ENCODE data around the gene RCSD1.
"Not testable (repeated sequence)": the region's sequence is repeated elsewhere in the genome, so short reads cannot be mapped to it uniquely, and the experiment has no call there.

RCSD1 gene

DNA sequence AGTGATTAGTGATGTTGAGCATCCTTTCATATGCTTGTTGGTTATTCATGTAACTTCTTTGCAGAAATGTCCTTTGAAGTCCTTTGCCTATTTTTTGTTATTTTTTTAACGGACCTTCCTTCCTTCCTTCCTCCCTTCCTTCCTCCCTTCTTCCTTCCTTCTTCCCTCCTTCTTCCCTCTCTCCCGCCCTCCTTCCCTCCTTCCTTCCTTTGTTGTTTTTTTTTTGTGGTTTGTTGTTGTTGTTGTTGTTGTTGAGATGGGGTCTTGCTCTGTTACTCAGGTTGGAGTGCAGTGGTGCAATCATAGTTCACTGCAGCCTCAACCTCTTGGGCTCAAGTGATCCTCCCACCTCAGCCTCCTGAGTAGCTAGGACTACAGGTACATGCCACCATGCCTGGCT lies 16.0 kb upstream of the RCSD1 start:
- H3K9me3 ChIP-seq (replicated peaks in 1 of 2; ENCODE audit: control insufficient read depth in 2 of 2, insufficient read depth in 1 of 2, low read depth in 1 of 2, low read length in 2 of 2); H2BK15ac ChIP-seq (ENCODE audit: low read length); H2AFZ ChIP-seq (ENCODE audit: low read length); H3K27me3 ChIP-seq (ENCODE audit: control insufficient read depth in 3 of 3, insufficient read depth in 3 of 3, low read depth in 1 of 3, low read length in 3 of 3); DNase-seq (ENCODE audit: low spot score); H4K8ac ChIP-seq (ENCODE audit: low read depth, low read length); H3K18ac ChIP-seq (ENCODE audit: low read length); H3K4ac ChIP-seq (ENCODE audit: low read length); H3K23ac ChIP-seq (ENCODE audit: low read depth, low read length, poor library complexity); H3K4me2 ChIP-seq (ENCODE audit: insufficient read depth, low read length, poor library complexity, severe bottlenecking); H2BK12ac ChIP-seq (ENCODE audit: low read length); H3K27ac ChIP-seq (replicated peaks; ENCODE audit: low read length); H3K36me3 ChIP-seq (replicated peaks in 1 of 2; ENCODE audit: control insufficient read depth in 2 of 2, insufficient read depth in 2 of 2, low read length in 2 of 2); H4K91ac ChIP-seq (ENCODE audit: low read depth, low read length, poor library complexity); H3K9ac ChIP-seq (ENCODE audit: low read depth, low read length, poor library complexity); H3K14ac ChIP-seq (ENCODE audit: low read length); H2BK120ac ChIP-seq (ENCODE audit: low read depth, low read length); H2BK5ac ChIP-seq (ENCODE audit: low read length); H2AK5ac ChIP-seq (ENCODE audit: low read depth, low read length); H3K4me3 ChIP-seq (ENCODE audit: low read length in 2 of 2); H3K79me1 ChIP-seq (ENCODE audit: low read depth, low read length): not testable (repeated sequence)
- no CpG with 5 or more reads among the region's 2 CpGs for WGBS, 2 donors (ENCODE audit: extremely low coverage in 2 of 2, insufficient read length in 2 of 2, insufficient replicate concordance in 1 of 2)
- H3K4me1 ChIP-seq (ENCODE audit: control insufficient read depth in 2 of 2, insufficient read depth in 1 of 2, low read depth in 1 of 2, low read length in 2 of 2) = peaks cover 2 to 11% of the 10 kb centered on the region in 2 donors

DNA sequence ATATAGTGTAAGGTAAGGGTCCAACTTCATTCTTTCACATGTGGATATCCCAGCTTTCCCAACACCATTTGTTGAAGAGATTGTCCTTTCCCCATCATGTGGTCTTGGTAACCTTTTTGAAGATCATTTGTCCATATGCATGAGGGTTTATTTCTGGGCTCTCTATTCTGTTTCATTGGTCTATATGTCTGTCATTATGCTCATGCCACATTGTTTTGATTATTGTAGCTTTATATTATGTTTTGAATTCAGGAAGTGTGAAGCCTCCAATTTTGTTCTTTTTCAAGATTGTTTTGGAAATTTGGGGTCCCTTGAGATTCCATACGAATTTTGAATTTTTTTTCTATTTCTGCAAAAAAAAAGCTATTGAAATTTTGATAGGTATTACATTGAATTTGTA lies 15.2 kb upstream of the RCSD1 start:
- no peak overlapping the region for H3K4me3 ChIP-seq (ENCODE audit: low read length in 2 of 2)
- H3K27ac ChIP-seq (replicated peaks; ENCODE audit: low read length) = no peak overlapping the region
- H3K27me3 ChIP-seq (ENCODE audit: control insufficient read depth in 3 of 3, insufficient read depth in 3 of 3, low read depth in 1 of 3, low read length in 3 of 3) = no peaks in the 10 kb centered on the region
- no peak overlapping the region for H3K14ac ChIP-seq (ENCODE audit: low read length)
- no peaks in the 10 kb centered on the region for H3K36me3 ChIP-seq (replicated peaks in 1 of 2; ENCODE audit: control insufficient read depth in 2 of 2, insufficient read depth in 2 of 2, low read length in 2 of 2)
- H3K4ac ChIP-seq (ENCODE audit: low read length) = no peak overlapping the region
- no peak overlapping the region for H2BK120ac ChIP-seq (ENCODE audit: low read depth, low read length)
- no peak overlapping the region for H2BK15ac ChIP-seq (ENCODE audit: low read length)
- no peaks in the 10 kb centered on the region for H3K79me1 ChIP-seq (ENCODE audit: low read depth, low read length)
- WGBS, 2 donors (ENCODE audit: extremely low coverage in 2 of 2, insufficient read length in 2 of 2, insufficient replicate concordance in 1 of 2) = no CpG with 5 or more reads among the region's 1 CpG
- H2AK5ac ChIP-seq (ENCODE audit: low read depth, low read length) = no peak overlapping the region
- H3K9ac ChIP-seq (ENCODE audit: low read depth, low read length, poor library complexity) = no peak overlapping the region
- H3K4me1 ChIP-seq (ENCODE audit: control insufficient read depth in 2 of 2, insufficient read depth in 1 of 2, low read depth in 1 of 2, low read length in 2 of 2) = peaks cover 2 to 11% of the 10 kb centered on the region in 2 donors
- no peak overlapping the region for H2BK5ac ChIP-seq (ENCODE audit: low read length)
- no peak overlapping the region for H4K91ac ChIP-seq (ENCODE audit: low read depth, low read length, poor library complexity)
- H3K23ac ChIP-seq (ENCODE audit: low read depth, low read length, poor library complexity) = no peak overlapping the region
- H3K4me2 ChIP-seq (ENCODE audit: insufficient read depth, low read length, poor library complexity, severe bottlenecking) = no peak overlapping the region
- peaks cover 0 to 4% of the 10 kb centered on the region in 2 donors for H3K9me3 ChIP-seq (replicated peaks in 1 of 2; ENCODE audit: control insufficient read depth in 2 of 2, insufficient read depth in 1 of 2, low read depth in 1 of 2, low read length in 2 of 2)
- H2AFZ ChIP-seq (ENCODE audit: low read length) = no peak overlapping the region
- H3K18ac ChIP-seq (ENCODE audit: low read length) = no peak overlapping the region
- no peak overlapping the region for H2BK12ac ChIP-seq (ENCODE audit: low read length)
- no peak for DNase-seq (ENCODE audit: low spot score)
- no peak overlapping the region for H4K8ac ChIP-seq (ENCODE audit: low read depth, low read length)

DNA sequence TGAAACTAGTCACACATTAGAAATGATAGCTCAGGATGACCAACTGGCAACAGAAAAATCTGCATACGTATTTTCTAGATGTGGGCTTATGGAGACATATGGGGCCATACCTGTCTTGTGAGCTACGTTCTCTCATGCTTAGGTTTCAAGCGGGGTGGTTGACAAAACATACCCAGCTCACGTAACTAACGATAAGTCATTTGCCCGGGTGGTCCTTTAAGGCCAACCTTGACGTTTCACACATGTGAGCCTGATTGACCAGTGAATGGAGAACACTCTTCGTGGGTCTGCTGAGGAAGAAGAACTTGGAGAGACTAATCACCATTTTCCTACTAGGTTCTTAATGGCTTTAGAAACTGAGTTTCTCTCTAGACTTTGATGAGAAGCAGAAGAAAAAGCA lies 13.5 kb upstream of the RCSD1 start:
- no peak overlapping the region for H2AK5ac ChIP-seq (ENCODE audit: low read depth, low read length)
- no peaks in the 10 kb centered on the region for H3K36me3 ChIP-seq (replicated peaks in 1 of 2; ENCODE audit: control insufficient read depth in 2 of 2, insufficient read depth in 2 of 2, low read length in 2 of 2)
- no peaks in the 10 kb centered on the region for H3K79me1 ChIP-seq (ENCODE audit: low read depth, low read length)
- H3K4me1 ChIP-seq (ENCODE audit: control insufficient read depth in 2 of 2, insufficient read depth in 1 of 2, low read depth in 1 of 2, low read length in 2 of 2) = peaks cover 2 to 11% of the 10 kb centered on the region in 2 donors
- no peak overlapping the region for H3K4me2 ChIP-seq (ENCODE audit: insufficient read depth, low read length, poor library complexity, severe bottlenecking)
- WGBS, 2 donors (ENCODE audit: extremely low coverage in 2 of 2, insufficient read length in 2 of 2, insufficient replicate concordance in 1 of 2) = no CpG with 5 or more reads among the region's 8 CpGs
- H3K23ac ChIP-seq (ENCODE audit: low read depth, low read length, poor library complexity) = no peak overlapping the region
- no peak overlapping the region for H4K91ac ChIP-seq (ENCODE audit: low read depth, low read length, poor library complexity)
- no peak overlapping the region for H4K8ac ChIP-seq (ENCODE audit: low read depth, low read length)
- no peak overlapping the region for H2BK15ac ChIP-seq (ENCODE audit: low read length)
- H2BK120ac ChIP-seq (ENCODE audit: low read depth, low read length) = no peak overlapping the region
- H3K27ac ChIP-seq (replicated peaks; ENCODE audit: low read length) = no peak overlapping the region
- H3K4me3 ChIP-seq (ENCODE audit: low read length in 2 of 2) = no peak overlapping the region
- peaks cover 0 to 4% of the 10 kb centered on the region in 2 donors for H3K9me3 ChIP-seq (replicated peaks in 1 of 2; ENCODE audit: control insufficient read depth in 2 of 2, insufficient read depth in 1 of 2, low read depth in 1 of 2, low read length in 2 of 2)
- DNase-seq (ENCODE audit: low spot score) = no peak
- no peak overlapping the region for H3K4ac ChIP-seq (ENCODE audit: low read length)
- no peak overlapping the region for H2BK5ac ChIP-seq (ENCODE audit: low read length)
- H2BK12ac ChIP-seq (ENCODE audit: low read length) = no peak overlapping the region
- no peak overlapping the region for H3K18ac ChIP-seq (ENCODE audit: low read length)
- no peaks in the 10 kb centered on the region for H3K27me3 ChIP-seq (ENCODE audit: control insufficient read depth in 3 of 3, insufficient read depth in 3 of 3, low read depth in 1 of 3, low read length in 3 of 3)
- no peak overlapping the region for H3K9ac ChIP-seq (ENCODE audit: low read depth, low read length, poor library complexity)
- no peak overlapping the region for H3K14ac ChIP-seq (ENCODE audit: low read length)
- no peak overlapping the region for H2AFZ ChIP-seq (ENCODE audit: low read length)

DNA sequence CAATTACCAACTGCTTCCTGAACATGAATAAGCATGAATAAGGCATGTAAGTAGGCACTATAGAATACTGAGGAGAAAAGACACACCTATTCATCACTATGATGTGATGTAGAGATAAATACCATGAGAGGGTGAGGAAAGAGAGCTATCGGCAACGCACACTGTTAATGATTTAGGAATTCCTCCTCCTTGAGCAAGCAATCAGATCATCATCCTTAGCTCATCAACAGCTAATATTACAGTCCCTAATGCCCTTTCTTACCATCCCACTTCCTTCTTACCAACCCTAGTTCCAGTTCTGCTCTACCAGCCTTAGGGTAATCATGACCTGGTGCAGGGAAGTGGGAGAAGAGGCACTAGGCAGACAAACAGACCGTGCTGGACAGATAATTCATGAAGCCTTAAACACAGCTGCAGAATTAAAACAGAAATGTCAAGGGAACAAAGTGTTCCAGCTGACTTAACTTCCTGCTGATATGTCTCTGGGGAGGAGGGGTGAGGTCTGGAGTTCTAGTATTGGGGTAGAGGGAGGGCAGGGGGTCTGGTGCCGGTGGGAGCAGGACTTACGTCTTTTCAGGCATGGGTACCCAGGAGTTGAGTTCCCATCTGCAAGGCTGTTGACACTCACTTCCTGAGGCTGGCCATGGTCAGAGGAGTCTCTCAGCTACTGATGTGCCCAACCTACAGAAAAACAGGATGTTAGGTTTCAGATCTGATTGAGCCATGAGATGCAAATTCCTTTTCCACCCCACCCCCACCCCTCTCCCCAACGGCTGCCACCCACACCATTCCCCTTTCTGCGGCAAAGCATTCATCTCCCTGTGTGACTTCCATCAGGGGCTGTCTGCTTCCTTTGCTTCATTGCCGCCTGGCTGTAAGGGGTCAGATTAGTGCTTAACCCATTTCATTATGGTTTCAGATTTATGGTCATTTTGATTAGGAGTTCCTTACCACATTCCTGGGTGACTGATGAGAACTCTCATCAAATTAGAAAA lies 12.6 kb upstream of the RCSD1 start:
- H3K36me3 ChIP-seq (replicated peaks in 1 of 2; ENCODE audit: control insufficient read depth in 2 of 2, insufficient read depth in 2 of 2, low read length in 2 of 2) = no peaks in the 10 kb centered on the region
- H3K4ac ChIP-seq (ENCODE audit: low read length) = no peak overlapping the region
- DNase-seq (ENCODE audit: low spot score) = no peak
- H3K4me3 ChIP-seq (ENCODE audit: low read length in 2 of 2) = no peak overlapping the region
- no peak overlapping the region for H2BK15ac ChIP-seq (ENCODE audit: low read length)
- no peaks in the 10 kb centered on the region for H3K27me3 ChIP-seq (ENCODE audit: control insufficient read depth in 3 of 3, insufficient read depth in 3 of 3, low read depth in 1 of 3, low read length in 3 of 3)
- no CpG with 5 or more reads among the region's 8 CpGs for WGBS, 2 donors (ENCODE audit: extremely low coverage in 2 of 2, insufficient read length in 2 of 2, insufficient replicate concordance in 1 of 2)
- peaks cover 0 to 4% of the 10 kb centered on the region in 2 donors for H3K9me3 ChIP-seq (replicated peaks in 1 of 2; ENCODE audit: control insufficient read depth in 2 of 2, insufficient read depth in 1 of 2, low read depth in 1 of 2, low read length in 2 of 2)
- H2BK12ac ChIP-seq (ENCODE audit: low read length) = no peak overlapping the region
- H3K27ac ChIP-seq (replicated peaks; ENCODE audit: low read length) = no peak overlapping the region
- H2BK5ac ChIP-seq (ENCODE audit: low read length) = no peak overlapping the region
- H3K14ac ChIP-seq (ENCODE audit: low read length) = no peak overlapping the region
- no peak overlapping the region for H3K18ac ChIP-seq (ENCODE audit: low read length)
- H3K4me1 ChIP-seq (ENCODE audit: control insufficient read depth in 2 of 2, insufficient read depth in 1 of 2, low read depth in 1 of 2, low read length in 2 of 2) = peaks cover 2 to 11% of the 10 kb centered on the region in 2 donors
- H2AFZ ChIP-seq (ENCODE audit: low read length) = peak overlapping the region; percentile 64
- no peak overlapping the region for H3K9ac ChIP-seq (ENCODE audit: low read depth, low read length, poor library complexity)
- no peak overlapping the region for H3K23ac ChIP-seq (ENCODE audit: low read depth, low read length, poor library complexity)
- H3K79me1 ChIP-seq (ENCODE audit: low read depth, low read length) = no peaks in the 10 kb centered on the region
- H2AK5ac ChIP-seq (ENCODE audit: low read depth, low read length) = no peak overlapping the region
- H3K4me2 ChIP-seq (ENCODE audit: insufficient read depth, low read length, poor library complexity, severe bottlenecking) = no peak overlapping the region
- no peak overlapping the region for H4K91ac ChIP-seq (ENCODE audit: low read depth, low read length, poor library complexity)
- H2BK120ac ChIP-seq (ENCODE audit: low read depth, low read length) = no peak overlapping the region
- no peak overlapping the region for H4K8ac ChIP-seq (ENCODE audit: low read depth, low read length)
